Measurements from ENCODE around the gene MAMDC2.

MAMDC2 gene

GRCh38 chr9:70060883-70061507 lies 17.3 kb downstream of the MAMDC2 start:
- Histone ChIP-seq H4K20me1 (ENCODE audit: insufficient read depth, low read length) (no peaks in the 10 kb centered on the region), H3K9ac (ENCODE audit: low read length) (no peak overlapping the region), H3K4me2 (ENCODE audit: low read depth, low read length) (no peak overlapping the region), H2AFZ (ENCODE audit: low read length) (no peak overlapping the region), H3K4me1 (ENCODE audit: low read length) (peaks cover 8% of the 10 kb centered on the region; the same call in 1 of the 2 replicates), H3F3A (ENCODE audit: insufficient read depth, low read length) (no peaks in the 10 kb centered on the region), H3K79me2 (ENCODE audit: low read length) (peaks cover 19% of the 10 kb centered on the region), H3K9me2 (replicated peaks; ENCODE audit: insufficient read depth, low read length) (no peaks in the 10 kb centered on the region), H3K36me3 (replicated peaks; ENCODE audit: insufficient read depth, low read length) (no peaks in the 10 kb centered on the region), H3K27me3 (replicated peaks; ENCODE audit: insufficient read depth, low read length) (no peaks in the 10 kb centered on the region), H3K9me3 (replicated peaks; ENCODE audit: insufficient read depth, low read length) (no peaks in the 10 kb centered on the region), H3K4me3 (ENCODE audit: low read length) (no peak overlapping the region), H3K27ac (ENCODE audit: low read length) (peak overlapping the region; percentile 22; the same call in 1 of the 2 replicates)
- TF ChIP-seq EZH2 (optimal IDR thresholded peaks at IDR 0.05; ENCODE audit: low read depth, low read length) = no peak
- peak; percentile 28 for DNase-seq

GRCh38 chr9:70061776-70062175 lies 18.1 kb downstream of the MAMDC2 start:
- no peaks in the 10 kb centered on the region for H3F3A ChIP-seq (ENCODE audit: insufficient read depth, low read length)
- H3K9me2 ChIP-seq (replicated peaks; ENCODE audit: insufficient read depth, low read length) = no peaks in the 10 kb centered on the region
- no peak overlapping the region for H3K4me2 ChIP-seq (ENCODE audit: low read depth, low read length)
- H3K36me3 ChIP-seq (replicated peaks; ENCODE audit: insufficient read depth, low read length) = no peaks in the 10 kb centered on the region
- H3K9ac ChIP-seq (ENCODE audit: low read length) = no peak overlapping the region
- H3K27ac ChIP-seq (ENCODE audit: low read length) = no peak overlapping the region
- no peaks in the 10 kb centered on the region for H4K20me1 ChIP-seq (ENCODE audit: insufficient read depth, low read length)
- H3K4me1 ChIP-seq (ENCODE audit: low read length) = peaks cover 8% of the 10 kb centered on the region; the same call in 1 of the 2 replicates
- H3K9me3 ChIP-seq (replicated peaks; ENCODE audit: insufficient read depth, low read length) = no peaks in the 10 kb centered on the region
- no peak for TF ChIP-seq EZH2phosphoT487 (IDR thresholded peaks at IDR 0.05; ENCODE audit: low read length)
- no peak for TF ChIP-seq CTCF (IDR thresholded peaks at IDR 0.05; ENCODE audit: low read length)
- no peak for TF ChIP-seq EZH2 (optimal IDR thresholded peaks at IDR 0.05; ENCODE audit: low read depth, low read length)
- H2AFZ ChIP-seq (ENCODE audit: low read length) = no peak overlapping the region
- H3K79me2 ChIP-seq (ENCODE audit: low read length) = peaks cover 19% of the 10 kb centered on the region
- no peaks in the 10 kb centered on the region for H3K27me3 ChIP-seq (replicated peaks; ENCODE audit: insufficient read depth, low read length)
- no peak overlapping the region for H3K4me3 ChIP-seq (ENCODE audit: low read length)
- DNase-seq = no peak

GRCh38 chr9:70064496-70064895 lies 20.8 kb downstream of the MAMDC2 start:
- TF ChIP-seq CTCF (IDR thresholded peaks at IDR 0.05; ENCODE audit: low read length) (no peak), EZH2 (optimal IDR thresholded peaks at IDR 0.05; ENCODE audit: low read depth, low read length) (no peak), EZH2phosphoT487 (IDR thresholded peaks at IDR 0.05; ENCODE audit: low read length) (no peak)
- Histone ChIP-seq H3K4me2 (ENCODE audit: low read depth, low read length) (no peak overlapping the region), H3K27ac (ENCODE audit: low read length) (no peak overlapping the region), H3K9me3 (replicated peaks; ENCODE audit: insufficient read depth, low read length) (no peaks in the 10 kb centered on the region), H2AFZ (ENCODE audit: low read length) (no peak overlapping the region), H3K9me2 (replicated peaks; ENCODE audit: insufficient read depth, low read length) (no peaks in the 10 kb centered on the region), H4K20me1 (ENCODE audit: insufficient read depth, low read length) (no peaks in the 10 kb centered on the region), H3K79me2 (ENCODE audit: low read length) (peaks cover under 1% of the 10 kb centered on the region; the same call in 1 of the 2 replicates), H3F3A (ENCODE audit: insufficient read depth, low read length) (no peaks in the 10 kb centered on the region), H3K27me3 (replicated peaks; ENCODE audit: insufficient read depth, low read length) (no peaks in the 10 kb centered on the region), H3K4me3 (ENCODE audit: low read length) (no peak overlapping the region), H3K9ac (ENCODE audit: low read length) (no peak overlapping the region), H3K36me3 (replicated peaks; ENCODE audit: insufficient read depth, low read length) (no peaks in the 10 kb centered on the region), H3K4me1 (ENCODE audit: low read length) (peaks cover 8% of the 10 kb centered on the region; the same call in 1 of the 2 replicates)
- DNase-seq = no peak

GRCh38 chr9:70065572-70065971 lies 21.9 kb downstream of the MAMDC2 start:
- Histone ChIP-seq H3K27me3 (replicated peaks; ENCODE audit: insufficient read depth, low read length) (no peaks in the 10 kb centered on the region), H3K4me3 (ENCODE audit: low read length) (no peak overlapping the region), H2AFZ (ENCODE audit: low read length) (no peak overlapping the region), H4K20me1 (ENCODE audit: insufficient read depth, low read length) (no peaks in the 10 kb centered on the region), H3K9ac (ENCODE audit: low read length) (no peak overlapping the region), H3K4me1 (ENCODE audit: low read length) (peaks cover 8% of the 10 kb centered on the region; the same call in 1 of the 2 replicates), H3K27ac (ENCODE audit: low read length) (no peak overlapping the region), H3K4me2 (ENCODE audit: low read depth, low read length) (no peak overlapping the region), H3K9me2 (replicated peaks; ENCODE audit: insufficient read depth, low read length) (no peaks in the 10 kb centered on the region), H3K79me2 (ENCODE audit: low read length) (no peaks in the 10 kb centered on the region), H3F3A (ENCODE audit: insufficient read depth, low read length) (no peaks in the 10 kb centered on the region), H3K36me3 (replicated peaks; ENCODE audit: insufficient read depth, low read length) (no peaks in the 10 kb centered on the region), H3K9me3 (replicated peaks; ENCODE audit: insufficient read depth, low read length) (no peaks in the 10 kb centered on the region)
- TF ChIP-seq EZH2 (optimal IDR thresholded peaks at IDR 0.05; ENCODE audit: low read depth, low read length) (no peak), EZH2phosphoT487 (IDR thresholded peaks at IDR 0.05; ENCODE audit: low read length) (no peak), CTCF (IDR thresholded peaks at IDR 0.05; ENCODE audit: low read length) (no peak)
- no peak for DNase-seq
